Vagina (tissue), 2 donors: ENCODE measurements around the gene S1PR4.

ENCODE experiments used
- CTCF ChIP-seq, 3 experiments: fragments of 450-650 bp in 2 of 3; fragments of 200-600 bp in 1 of 3; sonication (generic) in 1 of 3; IDR thresholded peaks; one replicate each; pipeline ENCODE4 v1.5.1; 2017 to 2019; ENCODE audit warnings: antibody characterized with exemption in 3 of 3, mild to moderate bottlenecking in 2 of 3, moderate library complexity in 2 of 3
- POLR2AphosphoS5 ChIP-seq, 2 donors: sonication (generic); formaldehyde crosslinking; IDR thresholded peaks; one replicate each; pipeline ENCODE4 v1.9.0; 2017; ENCODE audit warnings: antibody characterized with exemption in 2 of 2, mild to moderate bottlenecking in 2 of 2, low read depth in 1 of 2; ENCODE audit not compliant: insufficient read depth in 1 of 2

DNA sequence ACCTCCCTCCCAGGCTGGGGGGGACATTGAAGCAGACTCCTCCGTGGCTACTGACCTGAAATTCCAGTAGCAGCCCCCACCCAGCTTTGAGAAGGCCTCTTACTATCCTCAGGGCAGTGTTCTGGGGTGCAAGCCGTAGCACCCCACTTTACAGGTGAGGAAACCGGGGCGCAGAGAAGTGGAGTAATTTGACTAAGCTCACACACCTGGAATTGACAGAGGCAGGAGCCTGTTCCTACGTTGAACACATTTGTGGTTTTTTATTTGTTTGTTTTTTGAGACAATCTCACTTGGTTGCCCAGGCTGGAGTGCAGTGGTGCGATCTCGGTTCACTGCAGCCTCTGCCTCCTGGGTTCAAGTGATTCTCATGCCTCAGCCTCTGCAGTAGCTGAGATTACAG is 14.6 kb upstream of the S1PR4 start:
- no peak for TF ChIP-seq POLR2AphosphoS5 (IDR thresholded peaks at IDR 0.05; ENCODE audit: insufficient read depth in 1 of 2, low read depth in 1 of 2)
- TF ChIP-seq CTCF (IDR thresholded peaks at IDR 0.05), result no peak
